ENCODE measurements around the gene DET1.

DNA sequence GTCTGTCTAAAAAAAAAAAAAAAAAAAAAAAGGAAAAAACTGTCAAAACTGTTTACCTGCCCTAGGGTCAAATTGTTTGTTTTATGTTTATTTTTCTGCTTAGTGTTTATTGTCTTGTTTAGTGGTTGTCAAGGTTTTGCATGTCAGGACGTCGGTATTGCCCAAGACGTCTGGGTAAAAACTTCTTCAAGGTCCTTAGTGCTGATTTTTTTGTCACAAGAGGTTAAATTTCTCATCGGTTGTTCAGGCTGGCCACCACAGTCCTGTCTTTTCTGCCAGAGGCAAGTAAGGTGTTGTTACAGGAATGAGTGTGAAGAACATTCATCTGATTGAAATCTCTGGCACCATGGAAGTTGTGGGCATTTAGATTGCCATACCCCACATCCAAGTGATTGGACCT is 7.0 kb downstream of the DET1 start:
- TF ChIP-seq CTCF (IDR thresholded peaks at IDR 0.05) (no peak), POLR2A (IDR thresholded peaks at IDR 0.05) (no peak)

All from body of pancreas (tissue), 4 donors.